Measurements from ENCODE around the gene P2RX3.
A peak's percentile ranks its signal among the peaks of the same experiment; 100 is the strongest.

Gene P2RX3

DNA sequence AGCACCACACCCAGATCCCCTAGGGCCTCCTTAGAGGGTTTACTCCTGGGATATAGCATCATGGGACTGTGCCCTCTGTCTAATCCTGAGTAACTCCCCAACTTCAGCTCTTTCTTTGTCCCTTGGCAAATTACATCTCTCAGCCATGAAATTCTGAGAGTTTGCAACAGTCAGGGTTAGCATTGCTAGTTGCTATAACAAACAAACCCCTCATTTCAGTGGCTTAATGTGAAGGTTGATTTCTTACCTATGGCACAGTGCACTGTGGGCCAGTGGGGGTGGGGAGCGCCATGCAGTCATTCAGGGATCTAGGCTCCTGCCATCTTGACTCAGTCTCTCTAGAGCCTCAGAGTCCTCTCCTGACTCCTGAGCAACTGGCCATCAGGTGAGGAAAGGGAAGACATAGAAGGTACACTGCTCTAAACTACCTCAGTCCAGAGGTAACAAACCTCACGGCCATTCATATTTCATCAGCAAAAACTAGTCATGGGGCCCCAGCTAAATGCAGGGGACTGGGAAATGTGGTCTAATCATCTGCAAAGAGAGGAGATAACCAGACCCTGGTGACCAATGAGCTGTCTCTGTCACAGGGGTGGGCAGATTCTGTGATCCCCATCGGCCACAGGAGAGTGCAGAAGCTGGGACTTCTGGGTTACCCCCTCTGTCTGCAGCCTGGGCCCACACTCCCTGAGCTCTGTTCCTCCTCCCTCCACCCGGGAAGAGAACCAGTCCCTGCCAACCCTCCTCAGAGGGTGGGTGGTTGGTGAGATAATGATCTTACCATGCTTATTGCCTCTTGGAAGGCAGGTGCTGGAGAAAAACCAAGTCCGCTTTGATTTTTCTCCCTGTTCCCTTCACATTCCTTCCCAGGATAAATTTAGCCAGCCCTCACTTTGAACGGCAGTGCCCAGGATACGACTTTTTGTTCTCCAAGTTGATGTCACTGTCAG, 25.3 kb downstream of the P2RX3 start:
- Histone ChIP-seq H3K9me3 (ENCODE audit: severe bottlenecking) (no peaks in the 10 kb centered on the region), H3K27ac (no peak overlapping the region), H3K4me3 (ENCODE audit: low read depth, low read length) (no peak overlapping the region), H3K27me3 (ENCODE audit: insufficient read depth, low read depth, severe bottlenecking) (peaks cover 74% of the 10 kb centered on the region), H3K36me3 (no peaks in the 10 kb centered on the region)
- DNase-seq, result no peak
- TF ChIP-seq, protein P1, sequence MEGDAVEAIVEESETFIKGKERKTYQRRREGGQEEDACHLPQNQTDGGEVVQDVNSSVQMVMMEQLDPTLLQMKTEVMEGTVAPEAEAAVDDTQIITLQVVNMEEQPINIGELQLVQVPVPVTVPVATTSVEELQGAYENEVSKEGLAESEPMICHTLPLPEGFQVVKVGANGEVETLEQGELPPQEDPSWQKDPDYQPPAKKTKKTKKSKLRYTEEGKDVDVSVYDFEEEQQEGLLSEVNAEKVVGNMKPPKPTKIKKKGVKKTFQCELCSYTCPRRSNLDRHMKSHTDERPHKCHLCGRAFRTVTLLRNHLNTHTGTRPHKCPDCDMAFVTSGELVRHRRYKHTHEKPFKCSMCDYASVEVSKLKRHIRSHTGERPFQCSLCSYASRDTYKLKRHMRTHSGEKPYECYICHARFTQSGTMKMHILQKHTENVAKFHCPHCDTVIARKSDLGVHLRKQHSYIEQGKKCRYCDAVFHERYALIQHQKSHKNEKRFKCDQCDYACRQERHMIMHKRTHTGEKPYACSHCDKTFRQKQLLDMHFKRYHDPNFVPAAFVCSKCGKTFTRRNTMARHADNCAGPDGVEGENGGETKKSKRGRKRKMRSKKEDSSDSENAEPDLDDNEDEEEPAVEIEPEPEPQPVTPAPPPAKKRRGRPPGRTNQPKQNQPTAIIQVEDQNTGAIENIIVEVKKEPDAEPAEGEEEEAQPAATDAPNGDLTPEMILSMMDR (IDR thresholded peaks at IDR 0.05; ENCODE audit: low read depth, low read length), result no peak

DNA sequence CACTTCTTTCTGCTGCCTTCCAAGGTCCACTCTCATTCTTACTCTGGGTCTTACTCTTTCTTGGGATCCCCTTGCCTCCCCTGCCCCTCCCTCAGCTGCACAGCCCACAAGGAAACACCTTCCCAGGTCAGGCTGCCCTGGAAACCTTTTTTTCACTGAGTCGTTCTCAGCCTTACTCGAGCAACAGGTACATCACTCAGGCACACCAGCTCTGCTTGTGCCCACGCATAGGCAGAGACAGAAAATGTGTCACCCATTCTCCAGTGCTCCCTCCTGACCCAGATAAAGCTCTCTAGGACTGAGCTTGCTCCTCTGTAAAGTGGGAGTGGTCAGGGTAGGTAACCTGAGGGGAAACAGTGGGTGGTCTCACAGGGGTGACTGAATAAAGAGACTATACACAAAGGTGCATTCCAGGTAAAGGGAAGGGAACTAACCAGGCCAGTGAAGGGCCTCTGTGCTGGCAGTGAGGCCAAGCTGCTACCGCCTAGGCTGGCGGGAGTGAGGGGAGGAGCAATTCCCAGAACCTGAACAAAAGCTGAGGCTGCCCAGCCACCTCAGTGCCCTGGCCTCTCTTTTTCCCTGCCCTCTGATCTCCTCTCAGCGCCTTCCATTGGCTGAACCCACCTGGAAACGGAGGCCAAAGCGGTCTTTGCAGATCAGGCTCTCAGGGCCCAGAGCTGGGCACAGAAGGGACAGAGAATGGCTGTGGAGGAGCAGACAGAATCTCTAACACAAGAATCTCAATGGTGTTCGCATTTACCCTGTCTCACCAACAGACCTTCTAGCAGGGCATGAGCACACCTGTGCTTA, 26.9 kb downstream of the P2RX3 start:
- H3K36me3 ChIP-seq, result no peaks in the 10 kb centered on the region
- H3K27me3 ChIP-seq (ENCODE audit: insufficient read depth, low read depth, severe bottlenecking), result peaks cover 75% of the 10 kb centered on the region
- no peak for DNase-seq
- no peak overlapping the region for H3K27ac ChIP-seq
- H3K4me3 ChIP-seq (ENCODE audit: low read depth, low read length), result no peak overlapping the region
- no peaks in the 10 kb centered on the region for H3K9me3 ChIP-seq (ENCODE audit: severe bottlenecking)
- TF ChIP-seq, protein P1 (IDR thresholded peaks at IDR 0.05; ENCODE audit: low read depth, low read length), result no peak

DNA sequence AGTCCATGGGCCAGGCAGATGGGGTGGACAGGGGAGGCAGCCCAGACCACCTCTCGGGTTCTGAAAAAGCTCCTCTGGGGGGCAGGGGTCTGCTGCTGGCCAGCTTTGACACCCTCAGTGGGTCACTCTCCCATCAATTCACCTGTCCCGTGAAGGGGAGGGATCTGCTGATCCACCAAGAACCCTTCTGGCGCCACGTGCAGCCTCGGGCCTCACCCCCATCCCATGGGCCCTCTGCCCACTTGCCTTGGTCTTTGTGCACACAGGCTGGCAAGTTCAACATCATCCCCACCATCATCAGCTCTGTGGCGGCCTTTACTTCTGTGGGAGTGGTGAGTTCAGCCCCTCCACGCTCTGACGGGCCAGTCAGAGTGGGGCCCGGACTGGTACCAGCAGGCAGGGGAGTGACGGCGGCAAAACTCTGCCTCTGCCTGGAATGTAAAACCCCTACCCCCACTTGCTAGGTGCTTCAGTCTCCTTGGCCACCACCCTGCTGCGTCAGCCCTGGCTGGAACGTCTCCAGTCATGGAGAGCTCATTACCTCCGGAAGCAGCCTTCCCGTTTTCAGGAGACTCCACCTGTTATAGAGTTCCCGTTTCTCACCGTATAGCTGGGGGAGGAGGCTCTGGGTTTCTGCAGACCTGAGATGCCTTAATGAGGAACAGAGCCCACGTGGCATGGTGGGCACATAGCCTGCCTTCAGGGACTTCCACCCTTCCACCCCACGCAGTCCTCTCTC, 30.1 kb downstream of the P2RX3 start:
- no peak for DNase-seq
- Histone ChIP-seq H3K9me3 (ENCODE audit: severe bottlenecking) (no peaks in the 10 kb centered on the region), H3K27me3 (ENCODE audit: insufficient read depth, low read depth, severe bottlenecking) (peaks cover 88% of the 10 kb centered on the region), H3K4me3 (ENCODE audit: low read depth, low read length) (no peak overlapping the region), H3K36me3 (no peaks in the 10 kb centered on the region), H3K27ac (no peak overlapping the region)
- TF ChIP-seq, protein P1 (IDR thresholded peaks at IDR 0.05; ENCODE audit: low read depth, low read length), result no peak

DNA sequence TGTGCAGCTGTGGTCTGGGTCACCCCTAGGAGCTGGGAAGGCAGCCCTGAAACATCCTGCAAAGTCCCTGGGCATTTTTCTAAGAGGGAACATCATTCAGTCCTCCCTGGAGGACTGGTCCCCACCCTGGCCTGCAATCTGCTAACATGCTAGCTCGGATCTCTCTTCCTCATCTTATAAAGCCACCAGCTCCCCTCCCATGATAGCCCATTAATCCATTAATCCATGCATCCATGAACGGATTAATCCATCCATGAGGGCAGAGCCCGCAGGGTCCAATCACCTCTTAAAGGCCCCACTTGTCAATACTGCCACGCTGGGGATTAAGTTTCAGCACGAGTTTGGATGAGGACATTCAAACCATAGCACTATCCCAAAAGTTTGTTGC, 30.7 kb downstream of the P2RX3 start:
- Histone ChIP-seq H3K9me3 (ENCODE audit: severe bottlenecking) (no peaks in the 10 kb centered on the region), H3K4me3 (ENCODE audit: low read depth, low read length) (no peak overlapping the region), H3K36me3 (no peaks in the 10 kb centered on the region), H3K27ac (no peak overlapping the region), H3K27me3 (ENCODE audit: insufficient read depth, low read depth, severe bottlenecking) (peaks cover 88% of the 10 kb centered on the region)
- peak; percentile 37 for DNase-seq
- TF ChIP-seq, protein P1 (IDR thresholded peaks at IDR 0.05; ENCODE audit: low read depth, low read length), result no peak

DNA sequence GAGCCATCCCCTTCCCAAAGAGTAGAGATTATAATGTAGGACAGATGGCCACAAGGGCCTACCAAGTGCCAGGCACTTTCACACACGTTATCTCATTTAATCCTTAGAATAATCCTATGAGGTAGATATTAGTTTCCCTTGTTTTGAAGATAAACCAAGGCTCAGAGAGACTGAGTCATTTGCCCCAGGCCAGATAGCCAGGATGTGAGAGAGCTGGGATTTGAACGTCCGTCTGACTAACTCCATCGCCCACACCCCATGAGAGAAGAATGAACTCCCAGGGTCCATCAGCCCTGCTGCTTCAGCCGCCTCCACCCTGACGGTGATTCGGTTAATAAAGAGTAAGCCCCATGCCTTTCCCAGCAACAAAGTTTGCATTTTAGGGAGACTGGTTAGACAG, 32.1 kb downstream of the P2RX3 start:
- TF ChIP-seq, protein P1 (IDR thresholded peaks at IDR 0.05; ENCODE audit: low read depth, low read length), result no peak
- Histone ChIP-seq H3K36me3 (no peaks in the 10 kb centered on the region), H3K9me3 (ENCODE audit: severe bottlenecking) (no peaks in the 10 kb centered on the region), H3K4me3 (ENCODE audit: low read depth, low read length) (no peak overlapping the region), H3K27ac (no peak overlapping the region), H3K27me3 (ENCODE audit: insufficient read depth, low read depth, severe bottlenecking) (peaks cover 82% of the 10 kb centered on the region)
- DNase-seq, result peak; percentile 25

Data from WERI-Rb-1 (cell line).